HG03196 (cell line): ENCODE measurements around the gene OVCA2.
"Not testable (repeated sequence)": the region's sequence is repeated elsewhere in the genome, so short reads cannot be mapped to it uniquely, and the experiment has no call there.

Experiments used
- ATAC-seq: cut with Tn5 transposase; IDR thresholded peaks from one replicate; pipeline ENCODE4 v1.9.1; 2021; ENCODE audit not compliant: unreplicated experiment

Gene OVCA2

GRCh38 chr17:2013220-2013993, 28.4 kb upstream of the OVCA2 start:
- ATAC-seq: not testable (repeated sequence)

GRCh38 chr17:2013994-2014317, 27.9 kb upstream of the OVCA2 start:
- no peak for ATAC-seq

GRCh38 chr17:2015314-2015713, 26.5 kb upstream of the OVCA2 start:
- no peak for ATAC-seq

- no peak for ATAC-seq
Measured at GRCh38 chr17:2016494-2016893, 25.3 kb upstream of the OVCA2 start.

GRCh38 chr17:2017274-2017941, 24.4 kb upstream of the OVCA2 start:
- no peak for ATAC-seq

GRCh38 chr17:2018716-2019510, 22.9 kb upstream of the OVCA2 start:
- no peak for ATAC-seq

- no peak for ATAC-seq
Measured at GRCh38 chr17:2019723-2020122, 22.1 kb upstream of the OVCA2 start.

GRCh38 chr17:2020721-2021120, 21.1 kb upstream of the OVCA2 start:
- ATAC-seq: no peak

GRCh38 chr17:2022647-2023240, 19.1 kb upstream of the OVCA2 start:
- ATAC-seq: no peak

GRCh38 chr17:2023256-2023655, 18.6 kb upstream of the OVCA2 start:
- ATAC-seq: no peak

- ATAC-seq: no peak
Measured at GRCh38 chr17:2023692-2024571, 17.9 kb upstream of the OVCA2 start.

- ATAC-seq: no peak
Measured at GRCh38 chr17:2024572-2025219, 17.1 kb upstream of the OVCA2 start.

GRCh38 chr17:2025220-2025621, 16.6 kb upstream of the OVCA2 start, which contains the start of gene RTN4RL1:
Gene RTN4RL1 (minus strand): TSS chr17:2025334. CDS start chr17:2024865, 469 bp downstream.
- no peak for ATAC-seq

GRCh38 chr17:2025622-2026309, 16.1 kb upstream of the OVCA2 start:
- ATAC-seq: no peak

GRCh38 chr17:2027528-2028233, 14.1 kb upstream of the OVCA2 start:
- ATAC-seq: no peak

GRCh38 chr17:2028234-2028614, 13.6 kb upstream of the OVCA2 start:
- no peak for ATAC-seq

- ATAC-seq: no peak
Measured at GRCh38 chr17:2028737-2029136, 13.1 kb upstream of the OVCA2 start.

- peak; percentile 62 for ATAC-seq
Measured at GRCh38 chr17:2029911-2030778, 11.7 kb upstream of the OVCA2 start, which contains the start of gene DPH1. Gene DPH1 (plus strand): TSS chr17:2030153. CDS start chr17:2030170, 17 bp downstream.
